KMS-11 (cell line): ENCODE measurements around the gene CTCFL.

Experiments
- H2AFZ ChIP-seq: fragments of 200-600 bp; sonication (generic); 2 replicates; pipeline ENCODE4 v1.6.1; 2016; ENCODE audit warnings: antibody characterized with exemption, mixed run types, low read depth
- H3K27ac ChIP-seq: fragments of 200-600 bp; sonication (generic); 2 replicates; pipeline ENCODE4 v1.6.1; 2016; ENCODE audit warnings: mild to moderate bottlenecking, mixed run types
- H3K27me3 ChIP-seq: fragments of 200-600 bp; sonication (generic); 2 replicates; pipeline ENCODE4 v1.6.1; 2017; ENCODE audit warnings: mild to moderate bottlenecking, low read depth, mixed run types, moderate library complexity; ENCODE audit not compliant: insufficient read depth
- H3K36me3 ChIP-seq: fragments of 200-600 bp; sonication (generic); 2 replicates; pipeline ENCODE4 v1.6.1; 2017; ENCODE audit warnings: mild to moderate bottlenecking, mixed run types; ENCODE audit not compliant: insufficient read depth
- H3K4me1 ChIP-seq: fragments of 200-600 bp; sonication (generic); 2 replicates; pipeline ENCODE4 v1.6.1; 2016; ENCODE audit warnings: mild to moderate bottlenecking, low read depth, mixed run types; ENCODE audit not compliant: poor library complexity, severe bottlenecking
- H3K4me2 ChIP-seq: fragments of 200-600 bp; sonication (generic); 2 replicates; pipeline ENCODE4 v1.7.0; 2016; ENCODE audit warnings: mild to moderate bottlenecking, mixed run types
- H3K4me3 ChIP-seq: fragments of 200-600 bp; sonication (generic); IDR thresholded peaks from 2 replicates; pipeline ENCODE4 v1.6.1; 2017; ENCODE audit warnings: low read depth, low read length, mixed read lengths; ENCODE audit not compliant: insufficient read depth
- H3K79me2 ChIP-seq: fragments of 200-600 bp; sonication (generic); 2 replicates; pipeline ENCODE4 v1.6.1; 2016; ENCODE audit warnings: low read depth, mixed run types; ENCODE audit not compliant: insufficient read depth
- H3K9ac ChIP-seq: fragments of 200-600 bp; sonication (generic); 2 replicates; pipeline ENCODE4 v1.6.1; 2016; ENCODE audit warnings: mild to moderate bottlenecking, mixed run types
- H4K20me1 ChIP-seq: fragments of 200-600 bp; sonication (generic); 2 replicates; pipeline ENCODE4 v1.6.1; 2016; ENCODE audit warnings: mild to moderate bottlenecking, mixed run types; ENCODE audit not compliant: insufficient read depth
- TF ChIP-seq, protein P1 (sequence below): fragments of 200-600 bp; sonication (generic); conservative IDR thresholded peaks from 2 replicates; pipeline ENCODE4 v1.6.1; 2017; ENCODE audit warnings: low read depth, mild to moderate bottlenecking, antibody characterized with exemption, low read length, moderate library complexity, mixed read lengths

Gene CTCFL

DNA sequence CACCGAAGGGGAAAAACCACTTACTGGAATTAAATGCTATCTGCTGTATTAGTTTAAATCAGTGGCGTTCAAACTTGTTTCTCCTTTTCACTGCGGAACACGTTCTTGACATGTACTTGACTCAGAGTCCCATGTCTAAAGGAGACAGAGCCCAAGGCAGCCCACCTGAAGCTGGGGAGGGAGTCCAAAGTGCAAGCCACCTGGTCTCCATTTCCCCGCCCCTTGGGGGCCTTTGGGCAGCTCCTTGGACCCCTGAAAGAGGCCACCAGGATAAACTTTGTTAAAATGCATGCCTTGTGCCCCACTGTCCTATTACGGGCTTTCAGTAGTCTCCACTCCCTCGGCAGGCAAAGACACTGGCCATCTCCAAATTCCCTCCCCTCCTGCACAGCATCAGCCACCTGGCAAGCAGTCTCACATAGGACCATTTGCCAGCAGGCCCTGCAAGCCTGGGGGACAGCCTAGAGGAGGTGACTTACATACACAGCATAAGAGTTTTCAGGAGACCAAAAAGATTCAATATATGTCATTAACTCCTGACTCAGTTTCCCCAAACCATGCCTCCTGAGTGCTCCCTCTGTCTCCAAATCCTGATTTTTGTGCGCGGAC lies 42.6 kb upstream of the CTCFL start:
- TF ChIP-seq, protein P1, sequence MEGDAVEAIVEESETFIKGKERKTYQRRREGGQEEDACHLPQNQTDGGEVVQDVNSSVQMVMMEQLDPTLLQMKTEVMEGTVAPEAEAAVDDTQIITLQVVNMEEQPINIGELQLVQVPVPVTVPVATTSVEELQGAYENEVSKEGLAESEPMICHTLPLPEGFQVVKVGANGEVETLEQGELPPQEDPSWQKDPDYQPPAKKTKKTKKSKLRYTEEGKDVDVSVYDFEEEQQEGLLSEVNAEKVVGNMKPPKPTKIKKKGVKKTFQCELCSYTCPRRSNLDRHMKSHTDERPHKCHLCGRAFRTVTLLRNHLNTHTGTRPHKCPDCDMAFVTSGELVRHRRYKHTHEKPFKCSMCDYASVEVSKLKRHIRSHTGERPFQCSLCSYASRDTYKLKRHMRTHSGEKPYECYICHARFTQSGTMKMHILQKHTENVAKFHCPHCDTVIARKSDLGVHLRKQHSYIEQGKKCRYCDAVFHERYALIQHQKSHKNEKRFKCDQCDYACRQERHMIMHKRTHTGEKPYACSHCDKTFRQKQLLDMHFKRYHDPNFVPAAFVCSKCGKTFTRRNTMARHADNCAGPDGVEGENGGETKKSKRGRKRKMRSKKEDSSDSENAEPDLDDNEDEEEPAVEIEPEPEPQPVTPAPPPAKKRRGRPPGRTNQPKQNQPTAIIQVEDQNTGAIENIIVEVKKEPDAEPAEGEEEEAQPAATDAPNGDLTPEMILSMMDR = no peak
- Histone ChIP-seq H3K27me3 (peaks cover 91% of the 10 kb centered on the region), H3K9ac (no peak overlapping the region)

GRCh38 chr20:57566803-57567459 lies 42.0 kb upstream of the CTCFL start:
- Histone ChIP-seq H4K20me1 (no peaks in the 10 kb centered on the region), H3K4me2 (no peak overlapping the region), H3K36me3 (no peaks in the 10 kb centered on the region), H3K4me3 (no peak overlapping the region), H2AFZ (no peak overlapping the region), H3K79me2 (no peaks in the 10 kb centered on the region), H3K9ac (no peak overlapping the region), H3K27me3 (peaks cover 91% of the 10 kb centered on the region), H3K4me1 (no peaks in the 10 kb centered on the region), H3K27ac (no peak overlapping the region)
- TF ChIP-seq, protein P1 = no peak

More for the DNA sequence above, 42.6 kb upstream of the CTCFL start:
- Histone ChIP-seq H3K36me3 (no peaks in the 10 kb centered on the region), H3K4me3 (no peak overlapping the region), H3K79me2 (no peaks in the 10 kb centered on the region), H2AFZ (no peak overlapping the region), H3K27ac (no peak overlapping the region), H4K20me1 (no peaks in the 10 kb centered on the region), H3K4me2 (no peak overlapping the region), H3K4me1 (no peaks in the 10 kb centered on the region)

- H3K27ac ChIP-seq = no peak overlapping the region
- H3K9ac ChIP-seq = no peak overlapping the region
- no peaks in the 10 kb centered on the region for H4K20me1 ChIP-seq
- H3K79me2 ChIP-seq = no peaks in the 10 kb centered on the region
- peaks cover 91% of the 10 kb centered on the region for H3K27me3 ChIP-seq
- H3K4me3 ChIP-seq = no peak overlapping the region
- H3K36me3 ChIP-seq = no peaks in the 10 kb centered on the region
- no peak overlapping the region for H3K4me2 ChIP-seq
- H2AFZ ChIP-seq = no peak overlapping the region
- H3K4me1 ChIP-seq = no peaks in the 10 kb centered on the region
- TF ChIP-seq, protein P1 = no peak
Measured at GRCh38 chr20:57566399-57566798, 41.5 kb upstream of the CTCFL start.

DNA sequence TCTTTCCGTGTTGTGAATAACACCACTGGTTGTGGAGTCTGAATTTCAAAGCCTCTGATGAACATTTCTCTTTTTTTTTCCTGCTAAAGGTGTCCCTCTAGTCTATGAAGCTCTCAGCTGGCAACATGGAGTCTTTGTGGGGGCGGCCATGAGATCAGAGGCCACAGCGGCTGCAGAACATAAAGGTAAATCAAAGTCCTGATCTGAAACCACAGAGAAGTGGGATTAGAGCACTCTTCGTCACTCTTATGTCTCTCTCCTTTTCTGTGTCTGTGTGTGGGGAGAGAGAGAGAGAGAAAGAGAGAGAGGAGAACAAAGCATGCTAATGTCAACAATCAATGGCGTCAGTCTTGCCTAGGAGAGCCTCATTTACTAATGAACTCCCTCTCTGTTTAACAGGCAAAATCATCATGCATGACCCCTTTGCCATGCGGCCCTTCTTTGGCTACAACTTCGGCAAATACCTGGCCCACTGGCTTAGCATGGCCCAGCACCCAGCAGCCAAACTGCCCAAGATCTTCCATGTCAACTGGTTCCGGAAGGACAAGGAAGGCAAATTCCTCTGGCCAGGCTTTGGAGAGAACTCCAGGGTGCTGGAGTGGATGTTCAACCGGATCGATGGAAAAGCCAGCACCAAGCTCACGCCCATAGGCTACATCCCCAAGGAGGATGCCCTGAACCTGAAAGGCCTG lies 40.2 kb upstream of the CTCFL start:
- Histone ChIP-seq H3K27ac (no peak overlapping the region), H3K4me3 (no peak overlapping the region), H3K27me3 (peaks cover 94% of the 10 kb centered on the region), H3K9ac (no peak overlapping the region), H4K20me1 (no peaks in the 10 kb centered on the region), H3K4me2 (no peak overlapping the region), H3K79me2 (no peaks in the 10 kb centered on the region), H3K4me1 (no peaks in the 10 kb centered on the region), H2AFZ (no peak overlapping the region), H3K36me3 (no peaks in the 10 kb centered on the region)
- TF ChIP-seq, protein P1 = no peak
